HL-60 (cell line): Measurements from ENCODE around the gene KRTAP2-1.
"Not testable (repeated sequence)": the region's sequence is repeated elsewhere in the genome, so short reads cannot be mapped to it uniquely, and the experiment has no call there.

Source experiments
- DNase-seq, 2 experiments: peaks; one replicate each; pipeline ENCODE4 v3.0.0-alpha.2; 2010 to 2020; ENCODE audit warnings: low read depth in 1 of 2, low spot score in 1 of 2
- H3K27ac ChIP-seq: fragments of 250-450 bp; sonication (Bioruptor Pico); replicated peaks from 2 replicates; pipeline ENCODE4 v1.5.1; 2020; ENCODE audit warnings: mild to moderate bottlenecking, moderate library complexity
- H3K27me3 ChIP-seq: fragments of 250-450 bp; sonication (Bioruptor Pico); 2 replicates; pipeline ENCODE4 v1.5.1; 2021; ENCODE audit warnings: mild to moderate bottlenecking, moderate library complexity; ENCODE audit not compliant: insufficient read depth, poor library complexity, severe bottlenecking
- H3K4me3 ChIP-seq: replicated peaks from 2 replicates; pipeline ENCODE4 v1.5.1; 2011; ENCODE audit warnings: mild to moderate bottlenecking, control low read depth, low read length; ENCODE audit not compliant: insufficient read depth
- CTCF ChIP-seq: IDR thresholded peaks from one replicate; pipeline ENCODE4 v1.5.1; 2011; ENCODE audit warnings: low read length, control low read depth, inconsistent platforms; ENCODE audit not compliant: insufficient read depth
- GABPA ChIP-seq: IDR thresholded peaks from 2 replicates; pipeline ENCODE4 v1.6.1; 2012; ENCODE audit warnings: low read depth
- POLR2AphosphoS5 ChIP-seq: IDR thresholded peaks from 2 replicates; pipeline ENCODE4 v1.6.1; 2012; ENCODE audit warnings: low read depth
- REST ChIP-seq: IDR thresholded peaks from 2 replicates; pipeline ENCODE4 v1.6.1; 2012; ENCODE audit warnings: low read depth; ENCODE audit not compliant: insufficient replicate concordance
- SPI1 ChIP-seq: IDR thresholded peaks from 2 replicates; pipeline ENCODE4 v1.6.1; 2012; ENCODE audit warnings: low read depth, mild to moderate bottlenecking, borderline replicate concordance

Gene KRTAP2-1

DNA sequence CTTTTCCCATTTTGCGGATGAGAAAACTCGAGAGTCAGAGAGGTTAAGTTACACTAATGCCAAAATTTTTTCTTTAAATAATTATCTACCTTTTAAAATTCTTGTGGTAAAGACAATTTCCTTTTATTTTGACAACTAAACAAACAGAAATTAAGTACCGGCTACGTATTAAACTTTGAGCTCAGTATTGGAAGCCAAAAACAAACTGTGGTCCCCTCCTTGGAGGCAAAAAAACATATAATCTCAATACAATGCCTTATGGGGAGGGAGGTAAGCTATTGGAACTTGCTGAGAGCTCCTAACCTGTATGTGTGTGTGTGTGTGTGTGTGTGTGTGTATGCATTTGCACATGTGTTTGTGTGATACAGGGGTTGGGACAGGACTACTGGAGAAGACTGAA is 16.3 kb upstream of the KRTAP2-1 start:
- DNase-seq: no peak
- no peak for TF ChIP-seq CTCF
- TF ChIP-seq REST: no peak
- no peak for TF ChIP-seq GABPA
- no peak for TF ChIP-seq SPI1
- no peak for TF ChIP-seq POLR2AphosphoS5

GRCh38 chr17:41061964-41062363 is 14.8 kb upstream of the KRTAP2-1 start:
- no peak for TF ChIP-seq REST
- no peak for TF ChIP-seq GABPA
- no peak for TF ChIP-seq POLR2AphosphoS5
- no peak for TF ChIP-seq CTCF
- no peak for TF ChIP-seq SPI1
- DNase-seq: no peak
- peaks cover 4% of the 10 kb centered on the region for H3K27me3 ChIP-seq
- no peak overlapping the region for H3K27ac ChIP-seq
- H3K4me3 ChIP-seq: no peak overlapping the region

More for the DNA sequence above, 16.3 kb upstream of the KRTAP2-1 start:
- H3K4me3 ChIP-seq: no peak overlapping the region
- no peak overlapping the region for H3K27ac ChIP-seq
- peaks cover 4% of the 10 kb centered on the region for H3K27me3 ChIP-seq

GRCh38 chr17:41060052-41060604 is 13.0 kb upstream of the KRTAP2-1 start, which contains the start of gene KRTAP2-3:
TSS of gene KRTAP2-3 (minus strand) at chr17:41060114. CDS start at chr17:41060050, 64 bp downstream.
- Histone ChIP-seq H3K27ac (no peak within 1 kb of the TSS), H3K4me3 (no peak within 1 kb of the TSS), H3K27me3 (peaks cover 4% of the 10 kb centered on the region)
- DNase-seq: no peak
- TF ChIP-seq GABPA: no peak
- TF ChIP-seq POLR2AphosphoS5: no peak
- no peak for TF ChIP-seq SPI1
- no peak for TF ChIP-seq REST
- no peak for TF ChIP-seq CTCF

- DNase-seq, H3K4me3 ChIP-seq, H3K27me3 ChIP-seq, H3K27ac ChIP-seq: not testable (repeated sequence)
These were observed 12.3 kb upstream of the KRTAP2-1 start for GRCh38 chr17:41059276-41060051.
